Gastroesophageal sphincter (tissue), 3 donors: ENCODE results near the gene PSG5.
"Not testable (repeated sequence)": the region's sequence is repeated elsewhere in the genome, so short reads cannot be mapped to it uniquely, and the experiment has no call there.

ENCODE experiments used
- EP300 ChIP-seq: sonication (generic); formaldehyde crosslinking; IDR thresholded peaks from one replicate; pipeline ENCODE4 v1.6.1; 2017; ENCODE audit warnings: antibody characterized with exemption, mild to moderate bottlenecking
- POLR2A ChIP-seq, 2 donors: fragments of 450-650 bp; IDR thresholded peaks; one replicate each; pipeline ENCODE4 v1.6.1; 2017; ENCODE audit warnings: antibody characterized with exemption in 2 of 2, mild to moderate bottlenecking in 2 of 2, moderate library complexity in 1 of 2
- POLR2AphosphoS5 ChIP-seq: sonication (generic); formaldehyde crosslinking; IDR thresholded peaks from one replicate; pipeline ENCODE4 v1.6.1; 2017; ENCODE audit warnings: antibody characterized with exemption
- TF ChIP-seq, protein P1 (sequence below), 4 experiments: fragments of 200-600 bp in 2 of 4; fragments of 450-650 bp in 2 of 4; sonication (generic) in 1 of 4; IDR thresholded peaks; one replicate each; pipeline ENCODE4 v1.5.1; 2017 to 2019; ENCODE audit warnings: antibody characterized with exemption in 4 of 4, mild to moderate bottlenecking in 2 of 4, moderate library complexity in 2 of 4

DNA sequence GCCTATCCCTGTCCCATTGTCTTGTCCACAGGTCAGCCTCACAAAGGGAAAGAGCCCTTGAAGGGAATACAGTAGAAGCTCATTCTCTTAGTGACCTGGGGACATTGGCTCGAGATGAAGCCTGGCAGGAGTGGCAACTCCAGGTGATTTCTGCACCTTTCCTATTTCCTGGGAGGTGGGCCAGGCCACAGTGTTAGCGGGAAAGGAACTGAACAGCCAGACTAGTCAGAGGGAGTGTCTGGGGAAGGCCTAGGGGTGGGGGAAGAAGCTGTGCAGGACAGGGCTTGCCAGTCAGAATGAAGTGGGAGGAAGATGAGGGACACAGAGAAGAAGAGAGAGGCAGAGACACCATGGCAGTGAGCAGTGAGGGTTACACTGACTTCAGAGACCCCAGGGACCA, 15.6 kb upstream of the PSG5 start:
- not testable (repeated sequence) for TF ChIP-seq POLR2A (IDR thresholded peaks at IDR 0.05); POLR2AphosphoS5; EP300
- TF ChIP-seq, protein P1, sequence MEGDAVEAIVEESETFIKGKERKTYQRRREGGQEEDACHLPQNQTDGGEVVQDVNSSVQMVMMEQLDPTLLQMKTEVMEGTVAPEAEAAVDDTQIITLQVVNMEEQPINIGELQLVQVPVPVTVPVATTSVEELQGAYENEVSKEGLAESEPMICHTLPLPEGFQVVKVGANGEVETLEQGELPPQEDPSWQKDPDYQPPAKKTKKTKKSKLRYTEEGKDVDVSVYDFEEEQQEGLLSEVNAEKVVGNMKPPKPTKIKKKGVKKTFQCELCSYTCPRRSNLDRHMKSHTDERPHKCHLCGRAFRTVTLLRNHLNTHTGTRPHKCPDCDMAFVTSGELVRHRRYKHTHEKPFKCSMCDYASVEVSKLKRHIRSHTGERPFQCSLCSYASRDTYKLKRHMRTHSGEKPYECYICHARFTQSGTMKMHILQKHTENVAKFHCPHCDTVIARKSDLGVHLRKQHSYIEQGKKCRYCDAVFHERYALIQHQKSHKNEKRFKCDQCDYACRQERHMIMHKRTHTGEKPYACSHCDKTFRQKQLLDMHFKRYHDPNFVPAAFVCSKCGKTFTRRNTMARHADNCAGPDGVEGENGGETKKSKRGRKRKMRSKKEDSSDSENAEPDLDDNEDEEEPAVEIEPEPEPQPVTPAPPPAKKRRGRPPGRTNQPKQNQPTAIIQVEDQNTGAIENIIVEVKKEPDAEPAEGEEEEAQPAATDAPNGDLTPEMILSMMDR (IDR thresholded peaks at IDR 0.05) = not testable (repeated sequence)
